ENCODE data around the gene RBMS3.

DNA sequence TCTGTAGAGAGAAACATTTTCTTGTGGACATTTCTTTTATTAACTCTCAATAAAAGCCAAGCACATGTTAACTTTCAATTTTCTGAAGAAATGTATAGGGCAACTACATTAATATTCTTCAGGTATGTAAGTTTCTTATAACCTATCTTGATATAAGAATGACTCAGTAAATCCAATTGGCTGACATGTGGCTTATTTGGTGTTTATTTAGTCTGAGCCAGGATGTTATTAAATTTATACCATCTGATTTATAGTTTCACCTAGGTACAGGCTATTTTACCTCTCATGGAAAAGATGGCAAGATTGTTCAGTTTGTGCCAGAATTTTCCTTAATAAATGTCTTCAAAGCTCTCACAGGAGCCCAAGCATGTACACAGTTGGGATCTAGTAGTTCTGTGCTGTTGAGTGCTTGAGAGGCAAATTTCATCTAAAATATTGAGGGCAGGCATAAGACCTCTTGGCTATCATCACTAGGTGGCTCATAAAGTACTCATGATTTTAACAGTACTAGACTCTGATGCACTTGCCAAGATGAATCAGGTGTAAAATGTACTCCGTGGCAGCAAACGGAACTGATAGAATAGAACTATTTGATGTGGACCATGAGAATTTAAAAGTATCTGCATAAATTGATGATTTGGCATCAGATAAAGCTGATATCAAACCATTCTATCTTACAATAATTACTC lies 631.9 kb downstream of the RBMS3 start:
- TF ChIP-seq, protein P1, sequence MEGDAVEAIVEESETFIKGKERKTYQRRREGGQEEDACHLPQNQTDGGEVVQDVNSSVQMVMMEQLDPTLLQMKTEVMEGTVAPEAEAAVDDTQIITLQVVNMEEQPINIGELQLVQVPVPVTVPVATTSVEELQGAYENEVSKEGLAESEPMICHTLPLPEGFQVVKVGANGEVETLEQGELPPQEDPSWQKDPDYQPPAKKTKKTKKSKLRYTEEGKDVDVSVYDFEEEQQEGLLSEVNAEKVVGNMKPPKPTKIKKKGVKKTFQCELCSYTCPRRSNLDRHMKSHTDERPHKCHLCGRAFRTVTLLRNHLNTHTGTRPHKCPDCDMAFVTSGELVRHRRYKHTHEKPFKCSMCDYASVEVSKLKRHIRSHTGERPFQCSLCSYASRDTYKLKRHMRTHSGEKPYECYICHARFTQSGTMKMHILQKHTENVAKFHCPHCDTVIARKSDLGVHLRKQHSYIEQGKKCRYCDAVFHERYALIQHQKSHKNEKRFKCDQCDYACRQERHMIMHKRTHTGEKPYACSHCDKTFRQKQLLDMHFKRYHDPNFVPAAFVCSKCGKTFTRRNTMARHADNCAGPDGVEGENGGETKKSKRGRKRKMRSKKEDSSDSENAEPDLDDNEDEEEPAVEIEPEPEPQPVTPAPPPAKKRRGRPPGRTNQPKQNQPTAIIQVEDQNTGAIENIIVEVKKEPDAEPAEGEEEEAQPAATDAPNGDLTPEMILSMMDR (IDR thresholded peaks at IDR 0.05) = no peak
- TF ChIP-seq EP300 (IDR thresholded peaks at IDR 0.05) (no peak), POLR2AphosphoS5 (IDR thresholded peaks at IDR 0.05) (no peak), POLR2A (IDR thresholded peaks at IDR 0.05) (no peak)
